ENCODE data around the gene KRT81.

The KRT81 gene

GRCh38 chr12:52238916-52239646, 52.3 kb downstream of the KRT81 start:
- DNase-seq, result no peak

GRCh38 chr12:52238207-52238840, 53.0 kb downstream of the KRT81 start:
- no peak for DNase-seq

DNA sequence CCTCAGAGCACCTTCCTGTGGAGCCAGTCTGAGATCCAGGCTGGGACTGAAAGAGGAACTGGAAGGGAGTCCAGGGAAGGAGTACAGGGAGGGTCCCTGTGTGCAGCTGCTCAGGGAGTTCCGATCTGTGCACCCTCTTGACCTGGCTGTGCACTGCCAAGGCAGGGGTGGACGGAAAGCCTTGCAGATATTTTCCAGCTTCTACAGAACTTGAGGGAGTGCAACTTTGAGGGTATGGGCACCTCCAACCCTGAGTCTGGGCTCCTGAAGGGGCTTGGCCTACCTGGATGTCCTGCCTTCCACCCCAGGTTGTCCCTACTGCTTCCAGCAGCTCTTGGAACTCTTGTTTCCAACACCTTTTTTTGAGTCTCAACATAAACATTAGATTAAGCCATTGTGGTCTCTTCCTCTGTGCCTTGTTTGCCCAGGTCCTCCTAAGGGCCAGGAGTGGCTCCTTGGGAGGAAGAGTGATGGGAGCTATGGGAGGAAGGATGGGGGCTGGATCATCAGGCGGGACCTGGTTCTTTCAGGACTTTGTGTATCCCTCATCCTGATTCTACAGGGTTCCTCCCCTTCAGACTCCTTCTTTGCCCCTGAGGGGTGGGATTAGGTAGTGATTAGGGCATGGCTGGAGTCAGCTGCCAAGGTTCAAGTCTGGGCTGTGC, 54.8 kb downstream of the KRT81 start:
- no peak for DNase-seq
